Osteoblast (primary cell): ENCODE data around the gene RUNX2. TPM values are rescaled to one million over a fixed set of nuclear protein-coding genes. Genes with fewer than 3 reads are reported as not detected.
A peak's percentile ranks its signal among the peaks of the same experiment; 100 is the strongest.

Source experiments
- DNase-seq: peaks from one replicate; pipeline ENCODE4 v3.0.0; 2011; ENCODE audit warnings: low spot score, mixed read lengths; ENCODE audit not compliant: insufficient read length; ENCODE audit errors: missing footprints
- H2AFZ ChIP-seq: 2 replicates; pipeline ENCODE4 v1.6.0; 2011; ENCODE audit warnings: mild to moderate bottlenecking, low read length
- H3K27ac ChIP-seq: 2 replicates; pipeline ENCODE4 v1.5.1; 2011; ENCODE audit warnings: mild to moderate bottlenecking, low read depth, low read length, moderate library complexity
- H3K27me3 ChIP-seq: 2 replicates; pipeline ENCODE4 v1.6.0; 2012; ENCODE audit warnings: mild to moderate bottlenecking, control low read depth, inconsistent platforms, low read length, moderate library complexity; ENCODE audit not compliant: insufficient read depth
- H3K36me3 ChIP-seq: 2 replicates; pipeline ENCODE4 v1.5.1; 2011; ENCODE audit warnings: mild to moderate bottlenecking, low read length, control low read depth, moderate library complexity; ENCODE audit not compliant: insufficient read depth
- H3K4me1 ChIP-seq: 2 replicates; pipeline ENCODE4 v1.5.1; 2011; ENCODE audit warnings: mild to moderate bottlenecking, low read length, control low read depth, moderate library complexity; ENCODE audit not compliant: insufficient read depth
- H3K4me2 ChIP-seq: 2 replicates; pipeline ENCODE4 v1.6.0; 2011; ENCODE audit warnings: mild to moderate bottlenecking, low read length; ENCODE audit not compliant: insufficient read depth
- H3K4me3 ChIP-seq: fragments of 200-600 bp; sonication (generic); 3 replicates; pipeline ENCODE4 v1.5.1; 2012; ENCODE audit warnings: mild to moderate bottlenecking, low read length, inconsistent platforms; ENCODE audit not compliant: insufficient read depth
- H3K79me2 ChIP-seq: 2 replicates; pipeline ENCODE4 v1.6.0; 2012; ENCODE audit warnings: mild to moderate bottlenecking, low read length, control low read depth, inconsistent platforms; ENCODE audit not compliant: insufficient read depth
- H3K9me3 ChIP-seq: 2 replicates; pipeline ENCODE4 v1.5.1; 2011; ENCODE audit warnings: low read depth, low read length, control low read depth
- H4K20me1 ChIP-seq: 2 replicates; pipeline ENCODE4 v1.6.0; 2012; ENCODE audit warnings: mild to moderate bottlenecking, low read length, control low read depth; ENCODE audit not compliant: insufficient read depth
- CTCF ChIP-seq: IDR thresholded peaks from 2 replicates; pipeline ENCODE4 v1.5.1; 2011; ENCODE audit warnings: mild to moderate bottlenecking, low read depth, low read length, moderate library complexity; ENCODE audit errors: extremely low read depth
- total RNA-seq: library from RNA; depleted of rRNA; stranded (reverse); fragments of >200 nt; gene quantifications from 2 replicates; pipeline ENCODE4 v1.2.3, GENCODE V29; 2012

The RUNX2 gene
- total RNA-seq, 1 donor: 30.0 TPM

GRCh38 chr6:45686841-45687569 is 358.9 kb downstream of the RUNX2 start:
- H3K36me3 ChIP-seq: no peaks in the 10 kb centered on the region
- H3K4me1 ChIP-seq: no peaks in the 10 kb centered on the region
- TF ChIP-seq CTCF: no peak
- H2AFZ ChIP-seq: no peak overlapping the region
- no peak overlapping the region for H3K4me2 ChIP-seq
- H3K9me3 ChIP-seq: peaks cover under 1% of the 10 kb centered on the region
- no peaks in the 10 kb centered on the region for H3K79me2 ChIP-seq
- no peaks in the 10 kb centered on the region for H4K20me1 ChIP-seq
- DNase-seq: no peak
- H3K27me3 ChIP-seq: no peaks in the 10 kb centered on the region
- no peak overlapping the region for H3K4me3 ChIP-seq
- H3K27ac ChIP-seq: no peak overlapping the region

DNA sequence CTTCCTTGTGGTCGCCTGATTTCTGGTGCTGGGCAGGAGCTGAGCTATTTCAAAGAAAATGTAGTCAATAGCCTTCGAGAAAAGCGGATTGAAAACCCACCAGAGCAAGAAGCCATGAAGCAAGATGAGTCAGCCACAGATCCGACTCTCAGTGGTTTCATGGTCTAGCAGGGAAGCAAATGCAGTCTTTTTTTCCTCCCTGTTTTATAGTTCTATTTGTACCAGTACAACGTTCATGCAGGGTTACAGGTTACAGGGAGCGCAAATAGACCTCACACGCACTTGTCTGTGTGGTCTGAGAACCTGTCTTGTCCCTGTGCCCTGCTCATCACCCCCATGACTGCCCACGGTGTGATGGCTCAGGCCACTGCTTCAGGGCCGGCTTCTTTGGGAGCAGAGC is 359.4 kb downstream of the RUNX2 start:
- no peak for TF ChIP-seq CTCF
- peak; percentile 18 for DNase-seq
- no peaks in the 10 kb centered on the region for H3K27me3 ChIP-seq
- peak overlapping the region; percentile 40 for H2AFZ ChIP-seq
- H3K79me2 ChIP-seq: no peaks in the 10 kb centered on the region
- no peak overlapping the region for H3K4me2 ChIP-seq
- H3K9me3 ChIP-seq: no peaks in the 10 kb centered on the region
- no peaks in the 10 kb centered on the region for H4K20me1 ChIP-seq
- H3K4me1 ChIP-seq: no peaks in the 10 kb centered on the region
- H3K36me3 ChIP-seq: no peaks in the 10 kb centered on the region
- H3K4me3 ChIP-seq: no peak overlapping the region
- no peak overlapping the region for H3K27ac ChIP-seq

GRCh38 chr6:45688180-45688579 is 360.1 kb downstream of the RUNX2 start:
- Histone ChIP-seq H3K9me3 (no peaks in the 10 kb centered on the region), H3K27me3 (no peaks in the 10 kb centered on the region), H2AFZ (no peak overlapping the region), H3K4me1 (no peaks in the 10 kb centered on the region), H4K20me1 (no peaks in the 10 kb centered on the region), H3K27ac (no peak overlapping the region), H3K79me2 (no peaks in the 10 kb centered on the region), H3K36me3 (no peaks in the 10 kb centered on the region), H3K4me2 (no peak overlapping the region), H3K4me3 (no peak overlapping the region)
- TF ChIP-seq CTCF: no peak
- no peak for DNase-seq

- Histone ChIP-seq H4K20me1 (no peaks in the 10 kb centered on the region), H3K4me3 (no peak overlapping the region), H3K27ac (no peak overlapping the region), H3K9me3 (no peaks in the 10 kb centered on the region), H3K79me2 (no peaks in the 10 kb centered on the region), H2AFZ (peak overlapping the region; percentile 47), H3K27me3 (no peaks in the 10 kb centered on the region), H3K36me3 (no peaks in the 10 kb centered on the region), H3K4me1 (no peaks in the 10 kb centered on the region), H3K4me2 (no peak overlapping the region)
- peak; percentile 11 for DNase-seq
- TF ChIP-seq CTCF: no peak
Observed at GRCh38 chr6:45689926-45690615, 361.9 kb downstream of the RUNX2 start.
